GM21360 (cell line): ENCODE results near the gene PSG2.
"Not testable (repeated sequence)": the region's sequence is repeated elsewhere in the genome, so short reads cannot be mapped to it uniquely, and the experiment has no call there.

Experiments used
- ATAC-seq: cut with Tn5 transposase; IDR thresholded peaks from one replicate; pipeline ENCODE4 v1.9.1; 2021; ENCODE audit warnings: mild to moderate bottlenecking, moderate library complexity; ENCODE audit not compliant: unreplicated experiment

The PSG2 gene

GRCh38 chr19:43082601-43083000, at the start of gene PSG2:
TSS of gene PSG2 (minus strand) at chr19:43082701. CDS start at chr19:43082569, 132 bp downstream.
- not testable (repeated sequence) for ATAC-seq

DNA sequence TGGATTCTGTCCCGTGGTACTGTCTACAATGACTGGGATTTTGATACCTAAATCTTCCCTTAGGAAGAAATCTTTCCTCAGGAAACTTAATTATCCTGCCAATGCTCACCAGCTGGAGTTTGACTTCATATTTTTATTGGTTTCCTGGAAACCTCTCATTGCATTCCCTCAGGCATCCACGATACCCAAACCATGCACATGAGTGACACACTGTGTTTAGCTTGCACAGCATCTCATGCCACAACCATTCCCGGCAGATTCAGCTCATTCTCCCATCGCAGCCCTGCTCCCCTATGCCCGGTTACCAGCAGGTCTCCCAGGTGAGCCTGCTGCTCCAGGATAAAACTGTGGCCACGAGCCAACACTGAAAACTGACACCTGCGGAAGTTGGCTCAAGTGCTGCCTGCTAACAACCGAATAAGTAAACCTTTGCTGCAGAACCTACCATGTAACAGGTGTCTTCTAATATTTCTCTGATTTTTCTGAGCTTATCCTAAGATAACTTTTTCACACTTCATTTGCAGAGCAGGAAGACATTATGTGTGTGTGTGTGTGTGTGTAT, 48.9 kb upstream of the PSG2 start:
- ATAC-seq: not testable (repeated sequence)

- not testable (repeated sequence) for ATAC-seq
Measured at GRCh38 chr19:43129197-43129596, 46.7 kb upstream of the PSG2 start.

GRCh38 chr19:43127336-43127735, 44.8 kb upstream of the PSG2 start:
- not testable (repeated sequence) for ATAC-seq

DNA sequence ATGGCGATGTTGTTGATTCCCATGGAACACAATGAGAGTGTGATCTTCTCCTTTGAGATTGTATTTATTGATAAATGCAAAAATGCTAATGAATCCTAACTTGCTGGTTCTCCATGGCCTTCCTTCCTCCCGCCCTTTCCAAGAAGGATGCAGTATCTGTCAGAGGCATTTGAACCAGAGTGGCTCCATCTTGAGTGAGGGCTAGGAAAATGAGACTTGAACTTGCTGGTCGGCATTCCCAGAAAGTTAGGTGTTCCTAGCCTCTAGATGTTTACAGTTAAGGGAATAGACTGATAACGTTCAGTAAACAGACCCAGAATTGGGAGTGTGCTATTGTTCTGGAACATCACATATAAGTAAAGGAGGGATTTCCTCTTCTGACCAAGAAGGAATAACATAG, 44.2 kb upstream of the PSG2 start:
- no peak for ATAC-seq

GRCh38 chr19:43124360-43124759, 41.9 kb upstream of the PSG2 start:
- ATAC-seq: no peak

GRCh38 chr19:43120433-43121026, 38.0 kb upstream of the PSG2 start:
- not testable (repeated sequence) for ATAC-seq

DNA sequence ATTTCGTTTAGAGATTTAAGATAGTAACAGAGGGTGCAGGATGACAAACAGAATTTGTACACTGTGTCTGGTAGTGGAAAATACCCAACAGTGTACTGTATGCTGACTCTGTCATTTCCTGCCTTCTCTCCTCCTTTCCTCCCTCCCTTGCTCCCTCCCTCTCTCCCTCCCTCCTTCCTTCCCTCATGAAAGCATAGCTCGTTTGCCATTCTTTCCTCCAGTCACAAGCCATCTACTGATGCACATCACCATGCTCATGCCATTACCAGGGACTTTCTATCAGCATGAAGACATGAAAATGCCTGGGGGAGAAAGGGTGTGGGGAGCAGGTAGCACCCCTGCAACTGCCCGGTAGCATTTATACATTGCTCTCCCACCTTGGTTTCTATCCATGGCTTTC, 37.0 kb upstream of the PSG2 start:
- ATAC-seq: not testable (repeated sequence)

GRCh38 chr19:43116421-43116820, 33.9 kb upstream of the PSG2 start:
- ATAC-seq: not testable (repeated sequence)

DNA sequence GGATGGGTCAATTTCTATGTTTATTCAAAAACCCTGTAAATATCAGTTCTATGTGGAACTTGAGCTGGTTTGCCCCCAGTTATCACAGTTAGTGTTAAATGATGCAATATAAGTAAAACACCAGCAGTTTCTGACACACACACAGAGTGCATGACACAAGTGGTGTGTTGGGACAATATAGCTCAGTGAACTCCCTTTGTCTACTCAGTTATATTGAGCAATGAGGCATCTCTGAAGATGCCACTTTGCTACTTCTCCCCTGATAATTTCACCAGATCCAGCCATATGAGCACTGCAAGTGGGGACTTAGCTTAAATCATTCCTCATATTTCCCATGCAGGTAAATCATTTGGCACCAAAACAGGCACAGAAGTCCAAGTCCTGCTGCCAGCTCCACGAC, 33.0 kb upstream of the PSG2 start:
- not testable (repeated sequence) for ATAC-seq

DNA sequence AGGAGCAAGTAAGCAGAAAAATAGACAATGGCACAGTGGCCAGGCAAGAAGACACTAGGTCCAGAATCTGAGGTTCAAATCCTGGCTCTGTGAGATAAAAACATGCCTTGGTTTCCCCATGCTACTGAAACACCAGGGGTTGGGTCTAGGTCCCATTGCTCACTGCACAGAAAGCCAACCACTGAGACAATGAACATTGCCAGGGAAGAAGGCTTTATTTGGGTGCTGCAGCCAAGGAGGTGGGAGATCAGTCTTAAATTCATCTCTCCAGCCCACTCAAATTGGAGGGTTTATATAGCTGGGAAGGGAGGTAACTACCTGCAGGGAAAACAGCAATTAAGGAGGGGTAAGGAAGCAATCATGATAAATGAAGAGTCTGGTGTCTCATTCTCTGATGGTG, 32.6 kb upstream of the PSG2 start:
- ATAC-seq: not testable (repeated sequence)

- ATAC-seq: not testable (repeated sequence)
Measured at GRCh38 chr19:43114626-43115025, 32.1 kb upstream of the PSG2 start.

- not testable (repeated sequence) for ATAC-seq
Measured at GRCh38 chr19:43107401-43107800, 24.9 kb upstream of the PSG2 start.

DNA sequence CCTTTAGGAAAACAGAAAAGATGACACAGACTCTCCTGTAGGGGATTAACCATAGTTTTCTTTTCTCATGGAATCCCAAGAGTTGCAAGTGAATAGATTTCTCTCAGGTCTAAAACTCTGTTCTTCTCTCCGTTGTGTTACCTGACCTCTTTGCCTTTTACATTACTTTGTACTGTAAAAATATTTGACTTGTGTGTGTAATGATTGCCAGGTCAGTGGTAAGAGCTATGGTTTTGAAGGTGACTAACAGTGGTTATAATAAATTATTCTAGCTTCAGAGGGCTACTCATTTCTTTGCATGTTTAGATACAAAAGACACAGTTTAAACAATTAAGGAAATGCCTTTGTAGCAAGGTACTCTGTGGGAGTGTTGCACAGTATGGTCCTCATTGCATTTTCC, 23.0 kb upstream of the PSG2 start:
- no peak for ATAC-seq

DNA sequence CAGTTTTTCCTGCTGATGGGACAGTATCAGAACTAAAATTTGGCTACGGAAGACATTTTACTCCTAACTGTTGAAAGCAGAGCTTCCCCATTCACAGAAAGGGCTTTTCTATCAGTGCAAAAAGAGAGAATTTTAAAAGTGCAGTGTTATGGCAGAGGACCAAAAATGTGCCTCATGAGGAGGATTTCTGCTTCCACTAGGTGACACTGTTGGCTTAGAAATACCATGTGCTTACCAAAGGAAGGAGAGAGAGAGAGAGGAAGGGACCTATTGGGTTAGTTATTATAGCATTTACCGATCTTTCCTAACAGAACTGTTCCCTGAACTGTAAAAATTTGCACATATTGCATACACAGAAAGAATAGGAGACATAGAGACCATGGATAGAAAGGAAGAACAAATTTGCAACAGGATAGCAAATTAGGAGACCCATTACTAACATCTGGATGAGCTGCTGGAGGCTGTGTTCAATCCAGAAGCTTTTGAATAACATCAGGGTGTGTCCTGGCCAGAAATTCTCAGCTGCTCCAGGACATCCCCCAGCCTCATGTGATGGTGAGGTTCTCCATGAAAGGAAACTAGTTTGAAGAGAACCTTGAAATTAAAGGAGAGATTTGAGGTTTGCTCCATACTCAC, 21.8 kb upstream of the PSG2 start:
- ATAC-seq: not testable (repeated sequence)

- no peak for ATAC-seq
Measured at GRCh38 chr19:43101950-43102349, 19.4 kb upstream of the PSG2 start.

- not testable (repeated sequence) for ATAC-seq
Measured at GRCh38 chr19:43098416-43098815, 15.9 kb upstream of the PSG2 start.

GRCh38 chr19:43087702-43088340, 5.3 kb upstream of the PSG2 start:
- not testable (repeated sequence) for ATAC-seq

DNA sequence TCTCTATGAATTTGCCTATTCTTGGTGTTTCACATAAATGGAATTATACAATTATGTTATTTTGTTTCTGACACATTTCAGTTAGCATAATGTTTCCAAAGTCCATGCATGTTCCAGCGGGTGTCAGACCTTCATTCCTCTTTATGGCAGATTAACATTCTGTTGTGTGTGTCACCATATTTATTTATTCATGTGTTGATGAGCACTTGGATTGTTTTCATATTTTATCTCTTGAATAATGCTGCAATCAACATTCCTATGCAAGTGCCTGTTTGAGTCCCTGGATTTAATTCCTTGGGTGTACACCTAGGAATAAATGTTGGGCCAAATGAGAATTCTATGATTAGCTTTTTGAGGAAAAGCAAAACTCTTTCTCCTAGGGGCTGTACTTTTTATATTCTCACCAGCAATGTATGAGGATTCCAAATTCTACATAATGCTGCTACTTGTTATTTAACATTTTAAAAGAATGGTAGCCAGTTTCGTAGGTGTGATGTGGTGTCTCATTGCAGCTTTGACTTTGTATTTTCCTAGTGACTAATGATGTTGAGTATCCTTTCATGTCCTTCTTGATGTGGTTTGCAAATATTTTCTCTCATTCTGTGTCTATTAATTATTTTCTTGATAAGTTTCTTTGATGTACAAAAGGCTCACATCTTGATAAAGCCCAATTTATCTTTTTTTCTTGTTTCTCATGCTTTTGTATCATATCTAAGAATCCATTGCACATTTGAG, 3.5 kb upstream of the PSG2 start:
- not testable (repeated sequence) for ATAC-seq

DNA sequence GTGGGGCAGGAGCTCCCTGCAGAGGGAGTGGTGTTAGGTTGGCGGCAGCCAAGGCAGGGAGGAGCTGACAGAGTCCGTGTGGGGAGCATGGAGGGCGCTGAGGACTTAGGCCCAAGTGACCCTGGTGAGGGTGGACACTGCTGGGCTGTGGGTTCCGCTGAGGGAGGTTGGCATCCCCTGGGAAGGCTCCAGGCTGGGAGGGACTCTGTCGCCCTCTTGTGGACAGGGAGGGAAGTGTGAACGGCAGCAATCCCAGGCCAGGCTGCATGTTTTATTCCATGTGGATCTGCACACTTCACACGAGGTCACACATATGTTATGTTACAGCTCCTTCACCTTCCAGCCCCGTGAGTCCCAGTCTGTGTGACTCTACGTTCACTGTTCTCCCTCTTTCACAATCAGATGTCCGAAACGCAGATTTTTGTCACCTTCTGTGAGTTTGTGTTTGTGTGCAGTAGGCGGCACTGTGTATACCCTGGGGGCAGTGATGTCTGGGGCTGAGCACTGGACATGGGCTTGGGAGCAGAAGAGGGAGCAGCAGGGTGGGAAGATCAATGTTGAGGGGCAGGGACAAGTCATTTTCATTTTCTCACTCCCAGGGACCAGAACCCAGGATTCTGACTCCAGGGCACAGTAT, 1.8 kb upstream of the PSG2 start:
- ATAC-seq: not testable (repeated sequence)

GRCh38 chr19:43083721-43084120, 1.2 kb upstream of the PSG2 start:
- not testable (repeated sequence) for ATAC-seq
